Right hindlimb (tissue), 1 donor: ENCODE data around the gene MAD1L1.
"Not testable (repeated sequence)": the region's sequence is repeated elsewhere in the genome, so short reads cannot be mapped to it uniquely, and the experiment has no call there.

Experiments
- DNase-seq: peaks from one replicate; pipeline ENCODE4 v3.0.0-alpha.2; 2018

MAD1L1 gene

DNA sequence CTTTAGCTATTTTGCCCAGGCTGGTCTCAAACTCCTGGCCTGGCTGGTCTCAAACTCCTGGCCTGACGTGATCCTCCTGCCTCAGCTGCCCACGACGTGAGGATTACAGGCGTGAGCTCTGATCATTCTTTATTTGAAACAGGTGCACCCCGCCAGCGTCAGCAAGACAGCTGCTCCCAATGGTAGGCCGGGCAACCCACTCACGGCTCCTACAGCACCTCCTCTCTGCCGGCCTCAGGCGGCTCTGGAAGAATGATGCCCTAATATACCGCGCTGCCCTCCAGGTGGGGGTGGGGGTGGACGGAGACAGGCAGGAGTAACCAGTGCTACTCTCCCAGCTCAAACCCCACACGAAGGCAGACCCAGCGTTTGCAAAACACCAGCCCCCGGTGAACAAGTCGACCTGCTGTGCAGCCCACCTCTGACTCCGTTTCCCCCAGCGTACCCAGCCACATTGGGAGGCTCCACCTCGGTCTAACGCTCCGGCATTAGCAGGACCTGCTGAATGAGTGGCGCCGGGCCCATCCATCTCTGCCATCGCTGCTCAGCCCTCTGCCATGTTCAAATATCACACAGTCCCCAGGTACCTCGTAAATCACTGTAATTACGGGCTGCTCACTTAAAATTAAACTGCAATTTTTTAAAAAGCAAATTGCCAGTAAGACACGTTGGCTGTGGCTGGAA is 414.0 kb downstream of the MAD1L1 start:
- DNase-seq = peak; percentile 63

DNA sequence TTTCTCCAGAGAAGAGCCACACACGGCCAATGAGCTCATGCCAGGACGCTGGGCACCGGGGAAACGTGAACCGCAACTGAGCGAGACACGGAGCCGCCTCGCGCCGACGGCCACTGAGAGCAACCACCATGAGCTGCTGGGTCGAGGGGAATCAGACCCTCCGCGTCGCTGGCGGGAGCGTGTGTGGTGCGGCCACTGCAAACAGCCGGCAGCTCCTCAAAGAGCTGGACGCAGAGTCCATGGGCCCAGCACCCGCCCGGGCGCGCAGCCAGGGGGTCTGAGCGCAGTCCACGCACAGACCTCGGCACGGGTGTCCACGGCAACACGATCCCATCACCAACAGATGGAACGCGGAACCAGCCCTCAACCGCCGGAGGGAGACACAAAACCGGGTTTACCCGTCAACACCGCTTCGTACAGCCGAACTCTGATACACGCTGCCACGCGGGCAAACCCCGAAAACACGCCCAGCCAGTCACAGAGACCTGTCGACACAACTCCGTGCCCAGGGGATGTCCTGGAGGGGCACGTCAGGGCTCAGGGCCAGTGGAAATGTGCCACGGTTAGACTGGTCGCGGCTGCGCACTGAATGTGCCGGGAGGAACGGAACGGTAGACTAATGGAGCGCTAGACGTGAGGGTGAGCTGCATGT is 415.6 kb downstream of the MAD1L1 start:
- no peak for DNase-seq

DNA sequence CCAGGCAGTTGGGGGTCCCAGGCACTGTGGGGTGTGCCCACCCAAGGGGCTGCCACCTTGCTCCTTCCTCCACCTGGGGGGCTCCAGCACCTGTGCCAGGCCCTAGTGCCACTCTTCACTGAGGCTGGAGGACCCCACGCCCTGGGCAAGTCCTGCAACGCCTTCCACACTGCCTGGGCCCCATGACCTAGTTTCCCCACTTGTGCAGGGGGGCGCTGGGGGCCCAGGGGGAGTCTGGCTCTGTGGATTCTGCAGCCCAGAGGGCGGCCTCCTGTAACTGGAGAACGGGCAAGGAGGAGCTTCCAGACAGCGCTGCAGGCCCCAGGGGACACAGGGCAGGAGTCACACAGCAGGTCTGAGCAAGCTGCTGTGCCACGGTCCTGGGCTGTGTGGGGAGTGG is 416.3 kb downstream of the MAD1L1 start:
- not testable (repeated sequence) for DNase-seq

DNA sequence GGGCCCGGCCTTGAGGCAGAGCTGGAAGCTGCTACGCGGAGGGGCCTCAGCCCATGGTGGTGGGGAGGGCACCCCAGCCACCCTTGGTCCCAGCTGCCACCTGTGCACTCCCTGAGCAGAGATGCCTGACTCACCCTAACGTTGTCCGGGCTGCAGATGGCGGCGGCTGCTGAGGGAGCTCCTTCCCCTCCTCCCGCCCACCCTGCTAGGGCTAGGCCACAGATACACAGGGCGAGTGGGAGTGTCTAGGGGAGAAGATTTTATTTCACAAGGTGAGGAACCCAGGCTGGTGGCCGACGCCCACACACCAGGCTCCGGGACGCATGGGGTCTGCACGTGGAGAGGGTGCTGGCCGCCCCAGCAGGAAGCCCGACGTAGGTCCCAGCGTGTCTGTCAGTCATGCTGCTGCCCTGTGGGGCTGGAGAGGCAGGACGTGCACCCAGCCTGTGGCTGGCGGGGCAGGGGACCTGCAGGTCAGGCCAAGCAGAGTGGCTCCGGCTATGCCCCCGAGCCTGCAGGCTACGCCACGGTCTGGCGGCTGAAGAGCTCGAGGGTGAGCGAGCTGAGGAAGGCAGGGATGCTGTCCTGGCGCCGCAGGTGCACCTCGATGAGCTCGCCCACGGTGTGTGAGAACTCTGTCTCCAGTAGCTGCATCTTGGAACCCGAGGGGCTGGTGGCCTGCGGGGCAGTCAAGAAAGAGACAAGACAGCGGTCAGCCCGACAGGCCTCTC is 417.0 kb downstream of the MAD1L1 start:
- not testable (repeated sequence) for DNase-seq

DNA sequence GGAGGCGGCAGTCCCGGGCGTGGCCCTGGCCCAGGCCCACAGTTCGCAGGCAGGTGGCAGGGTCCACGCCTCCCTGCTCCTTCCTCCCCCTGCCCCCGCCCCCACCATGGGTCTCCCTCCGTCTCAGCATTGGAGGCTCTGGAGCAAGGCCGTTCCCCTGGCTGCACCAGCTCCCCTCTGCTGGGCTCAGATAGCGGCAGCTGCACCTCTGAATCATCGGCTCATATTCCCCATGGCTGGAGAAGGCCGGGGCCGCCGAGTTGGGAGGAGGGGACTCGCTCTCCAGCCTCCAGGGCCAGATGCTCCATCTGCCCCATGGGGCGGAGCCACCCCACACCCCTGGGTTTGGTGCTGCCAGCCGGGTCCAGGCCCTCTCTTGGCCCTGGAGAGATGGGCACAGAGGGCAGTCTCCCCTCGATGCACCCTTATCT is 417.7 kb downstream of the MAD1L1 start:
- peak; percentile 75 for DNase-seq

DNA sequence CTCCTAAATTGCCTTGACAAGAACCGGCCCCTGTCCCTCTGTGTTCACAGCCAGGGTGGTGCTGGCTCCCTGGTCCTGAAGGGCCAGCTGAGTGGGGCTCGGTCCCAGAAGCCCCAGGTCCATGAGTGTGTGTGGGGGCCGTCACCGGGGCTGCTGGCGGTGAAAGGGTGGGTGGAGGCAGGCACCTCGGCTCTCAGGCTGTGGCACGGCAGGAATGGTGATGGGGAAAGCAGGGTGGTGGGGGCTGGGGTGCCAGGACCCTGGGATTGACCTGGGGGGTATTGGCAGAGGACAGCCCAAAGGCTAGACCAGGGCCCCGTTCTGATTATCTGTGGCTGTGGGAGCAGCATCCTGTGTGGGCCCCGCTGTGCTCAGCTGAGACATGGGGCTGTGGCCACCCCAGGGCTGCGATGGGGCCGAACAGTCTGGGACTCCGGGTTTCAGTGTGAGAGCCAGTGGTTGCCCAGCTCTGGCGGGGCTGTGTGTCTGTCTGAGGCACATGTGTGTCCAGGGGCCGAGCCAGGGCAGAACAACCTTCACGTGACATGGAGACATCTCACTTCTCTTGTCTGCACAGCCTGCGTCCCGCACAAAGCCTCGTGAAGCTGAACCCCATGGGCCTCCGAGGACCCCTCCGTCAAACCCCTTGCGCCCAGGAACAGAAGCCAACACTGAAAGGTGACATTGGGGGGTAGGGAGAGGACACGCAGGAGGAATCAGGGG is 418.5 kb downstream of the MAD1L1 start:
- DNase-seq = no peak

DNA sequence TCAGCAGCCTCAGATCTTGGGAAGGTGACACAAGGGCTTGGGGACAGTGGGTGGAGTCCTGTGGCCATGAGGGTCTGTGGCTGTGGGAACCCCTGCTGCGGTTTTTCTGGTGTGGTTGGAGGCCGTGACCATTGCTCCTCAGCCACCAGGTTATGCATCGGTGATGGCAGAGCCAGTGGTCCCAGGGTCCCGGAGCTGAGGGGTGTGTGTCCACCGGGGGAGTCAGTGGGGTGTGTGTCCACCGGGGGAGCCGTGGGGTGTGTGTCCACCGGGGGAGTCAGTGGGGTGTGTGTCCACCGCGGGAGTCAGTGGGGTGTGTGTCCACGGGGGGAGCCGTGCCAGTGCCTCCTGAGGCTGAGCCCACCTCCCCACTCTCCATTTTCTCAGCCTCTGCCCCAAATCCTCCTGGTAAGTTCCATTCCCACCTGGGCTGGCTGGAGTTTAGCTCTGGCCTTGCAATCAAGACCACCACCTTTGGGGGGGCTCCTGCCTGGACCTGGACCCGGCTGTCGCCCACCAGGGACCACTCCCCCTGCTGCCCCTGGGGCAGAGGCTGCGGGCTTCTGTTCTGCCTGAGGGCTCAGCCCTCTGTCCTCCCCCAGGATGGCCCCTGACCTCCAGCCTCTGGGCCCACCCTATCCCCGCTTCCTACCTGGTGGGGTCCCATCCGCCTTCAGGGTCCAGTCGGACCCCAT is 419.2 kb downstream of the MAD1L1 start:
- DNase-seq = no peak

DNA sequence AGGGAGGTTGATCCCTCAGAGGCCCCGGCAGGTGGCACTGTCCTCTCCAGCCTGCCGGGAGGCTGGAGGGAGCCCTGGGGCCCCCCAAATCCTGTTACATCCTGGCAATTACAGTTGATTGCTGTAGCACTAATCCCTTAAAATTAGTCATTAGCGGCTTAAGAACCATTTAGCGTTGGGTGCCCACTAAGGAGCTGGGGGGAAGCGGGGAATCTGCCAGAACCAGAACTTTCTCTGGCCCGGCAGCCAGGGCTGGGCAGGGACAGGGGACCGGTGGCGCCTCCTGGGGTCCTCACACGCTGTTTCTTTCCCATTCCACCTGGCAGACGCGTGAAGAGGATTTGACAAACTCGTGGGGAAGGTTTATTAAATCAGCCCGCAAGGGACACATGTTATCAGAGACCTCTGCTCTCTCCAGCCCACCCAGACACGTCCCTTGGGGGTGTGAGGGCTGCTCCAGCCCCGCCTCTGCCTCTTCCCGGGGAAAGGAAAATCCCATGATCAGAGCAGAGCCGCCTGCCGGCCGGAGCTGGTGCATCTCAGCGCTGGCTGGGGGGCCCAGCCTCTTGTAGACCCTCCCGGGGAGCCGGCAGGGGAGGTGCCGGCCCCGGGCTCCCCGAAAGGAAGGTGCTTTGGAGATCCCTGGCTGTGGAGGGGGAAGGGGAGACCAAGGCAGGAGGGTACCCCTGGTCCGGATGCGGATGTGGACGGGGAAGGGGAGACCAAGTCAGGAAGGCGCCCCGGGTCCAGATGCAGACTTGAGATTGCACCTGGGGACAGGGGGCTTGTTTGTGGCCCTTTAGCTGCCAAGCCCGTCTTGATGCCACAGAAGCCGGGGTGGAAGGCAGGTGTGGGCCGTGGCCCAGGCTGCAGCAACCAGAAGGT is 420.0 kb downstream of the MAD1L1 start:
- no peak for DNase-seq

DNA sequence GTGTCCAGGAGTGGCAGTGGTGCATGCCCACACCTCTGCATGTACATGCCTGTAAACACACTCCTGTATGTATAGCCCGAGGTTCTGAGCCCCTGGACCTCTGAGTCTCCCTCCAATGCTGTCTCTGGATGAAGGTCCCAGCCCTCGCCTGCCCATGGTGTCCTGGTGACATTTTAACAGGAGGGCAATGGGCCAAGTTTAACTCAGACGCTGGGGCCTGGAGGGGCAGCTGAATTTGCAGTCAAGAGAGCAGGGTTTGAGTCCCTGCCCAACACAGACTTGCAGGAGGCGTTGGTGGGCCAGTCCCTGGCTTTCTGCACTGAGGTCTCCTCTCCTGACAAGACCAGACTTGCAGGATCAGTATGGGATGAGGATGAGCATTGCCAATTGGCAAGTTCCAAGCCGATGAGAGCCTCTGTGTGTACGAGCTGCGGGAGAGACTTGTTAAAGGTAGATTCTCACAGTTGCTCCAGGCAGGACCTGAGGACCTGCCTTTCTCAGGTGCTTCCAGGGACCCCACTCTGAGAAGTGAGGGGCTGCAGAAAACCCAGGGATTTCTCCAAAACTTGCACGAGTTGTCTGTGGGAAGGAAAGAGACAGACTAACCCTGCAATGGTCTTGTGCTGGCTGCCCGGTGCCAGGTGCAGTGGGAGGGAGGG is 420.8 kb downstream of the MAD1L1 start:
- no peak for DNase-seq

DNA sequence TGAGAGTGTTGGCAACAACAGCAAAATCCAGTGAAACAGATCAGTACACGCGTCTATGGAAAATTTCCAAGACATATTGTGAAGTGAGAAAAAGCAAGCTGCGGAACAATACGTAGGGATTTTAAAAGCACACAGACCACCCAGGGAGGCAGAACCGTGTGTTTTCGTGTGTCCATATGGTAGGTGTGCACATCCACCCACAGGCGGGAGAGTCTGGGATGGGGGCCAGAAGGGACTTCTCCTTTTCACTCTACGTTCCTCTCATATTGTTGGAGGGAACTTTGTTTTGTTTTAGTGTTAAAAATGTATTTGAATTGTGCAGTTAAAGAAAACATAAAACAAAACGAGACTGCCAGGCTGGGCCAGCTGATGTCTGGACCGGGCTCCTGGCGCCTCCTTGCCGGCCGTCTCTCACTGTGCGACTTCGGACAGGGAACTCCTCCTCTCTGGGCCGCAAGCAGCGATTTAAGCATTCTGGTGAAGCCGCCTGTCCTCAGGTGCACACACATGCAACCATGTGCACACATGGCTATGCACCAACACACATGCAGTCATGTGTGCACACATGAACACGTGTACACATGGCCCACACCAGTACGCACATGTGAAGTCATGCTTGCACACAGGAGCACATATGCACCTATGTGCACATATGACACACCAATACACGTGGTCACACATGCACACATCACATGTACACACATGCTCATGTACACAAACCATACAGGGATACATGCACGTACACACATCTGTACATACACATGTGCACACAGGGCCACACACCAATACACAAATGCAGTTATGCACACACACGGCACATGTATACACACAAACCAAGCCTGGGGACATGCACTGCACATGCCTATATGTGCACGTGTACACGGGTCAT is 421.5 kb downstream of the MAD1L1 start:
- DNase-seq = peak; percentile 71

DNA sequence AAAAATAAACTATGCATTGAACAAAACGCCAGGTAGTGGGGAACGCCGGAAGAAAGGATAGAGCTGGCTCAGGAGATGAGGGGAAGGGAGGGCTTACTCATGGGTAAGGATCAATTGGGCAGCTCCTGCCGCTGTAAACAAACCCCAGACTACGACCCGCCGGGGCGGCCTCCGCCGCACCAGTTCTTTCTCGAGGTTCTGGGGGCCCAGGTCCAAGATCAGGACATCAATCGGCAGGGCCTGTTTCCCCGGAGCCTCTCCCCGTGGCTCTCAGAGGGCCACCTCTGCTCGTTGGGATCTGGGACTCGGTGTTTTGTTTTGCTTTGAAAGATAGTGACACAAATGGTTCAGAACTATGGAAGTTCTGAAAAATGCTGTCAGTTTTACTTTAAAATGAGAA is 422.2 kb downstream of the MAD1L1 start:
- no peak for DNase-seq

DNA sequence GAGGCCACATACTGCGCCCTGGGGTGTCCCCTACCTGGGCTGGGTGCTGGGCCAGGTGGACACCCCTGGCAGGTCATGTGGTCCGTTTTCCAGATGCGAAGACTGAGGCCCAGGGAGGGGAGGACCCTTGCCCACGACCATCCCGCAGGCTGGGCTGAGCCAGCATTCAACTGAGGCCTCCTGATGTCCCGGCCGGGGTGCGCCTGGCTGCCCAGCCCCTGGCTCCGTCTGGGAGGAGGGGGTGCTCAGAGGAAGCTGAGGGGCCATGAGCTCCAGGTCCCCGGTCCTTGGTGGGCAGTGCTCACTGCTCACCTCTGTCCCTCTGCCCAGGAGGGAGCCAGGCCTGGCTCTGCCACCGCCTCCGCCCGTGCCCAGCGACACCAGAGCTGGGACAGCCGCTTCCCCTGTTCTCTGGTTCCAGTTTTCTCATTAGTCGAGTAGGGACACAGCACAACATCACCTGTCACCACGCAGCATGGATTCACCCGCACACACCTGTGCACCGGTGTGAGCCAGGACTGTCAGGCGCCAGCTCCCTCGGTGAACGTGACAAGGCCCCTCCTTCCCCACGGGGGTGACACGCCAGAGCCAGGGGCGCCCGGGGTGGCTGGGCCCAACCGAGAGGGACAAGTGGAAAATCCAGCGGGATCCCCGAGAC is 423.0 kb downstream of the MAD1L1 start:
- no peak for DNase-seq

DNA sequence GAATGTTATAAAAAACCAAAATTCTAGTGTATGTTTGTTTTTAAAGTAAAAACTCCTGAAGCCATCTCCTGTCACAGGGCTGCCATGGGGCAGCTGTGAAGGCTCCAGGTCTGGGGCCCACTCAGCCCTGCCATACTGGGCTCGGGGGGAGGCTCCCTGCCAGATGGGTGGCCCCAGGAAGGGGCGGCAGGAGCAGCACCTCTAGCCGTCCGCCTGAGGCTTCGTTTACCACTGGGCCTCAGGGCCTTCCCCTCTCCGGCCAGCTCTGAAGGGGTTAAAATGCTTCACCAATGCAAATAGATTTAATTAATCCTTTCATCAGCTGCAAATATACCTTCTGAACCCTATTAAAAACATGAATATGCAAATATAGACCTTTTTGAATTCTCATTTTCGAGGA is 423.7 kb downstream of the MAD1L1 start:
- no peak for DNase-seq

DNA sequence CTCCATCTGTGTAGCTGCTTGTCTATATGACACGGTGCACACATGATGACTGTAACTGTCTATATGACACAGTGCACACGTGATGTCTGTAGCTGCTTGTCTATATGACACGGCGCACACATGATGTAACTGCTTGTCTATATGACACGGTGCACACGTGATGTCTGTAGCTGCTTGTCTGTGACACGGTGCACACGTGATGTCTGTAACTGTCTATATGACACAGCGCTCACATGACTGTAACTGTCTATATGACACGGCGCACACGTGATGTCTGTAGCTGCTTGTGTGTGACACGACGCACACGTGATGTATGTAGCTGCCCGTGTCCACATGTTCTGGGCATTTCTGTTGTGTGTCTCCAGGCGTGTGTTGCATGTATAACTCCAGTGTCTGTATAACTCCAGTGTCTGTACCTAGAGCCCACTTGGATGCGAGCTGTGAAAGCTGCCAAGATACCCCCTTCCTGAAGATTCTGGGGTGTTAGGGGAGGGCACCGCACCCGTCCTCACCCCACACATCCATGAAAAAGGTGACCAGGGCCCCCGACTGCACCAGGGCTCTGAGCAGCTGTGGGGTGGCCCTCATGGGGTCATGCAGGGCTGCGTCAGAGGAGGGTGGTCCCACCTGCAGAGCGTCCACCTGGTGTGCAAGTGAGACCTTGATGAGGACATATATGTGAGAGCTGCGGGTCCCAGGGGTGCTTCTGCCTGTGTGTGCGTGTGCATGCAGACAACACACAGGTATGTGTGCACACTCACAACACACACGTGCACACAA is 424.7 kb downstream of the MAD1L1 start:
- no peak for DNase-seq

DNA sequence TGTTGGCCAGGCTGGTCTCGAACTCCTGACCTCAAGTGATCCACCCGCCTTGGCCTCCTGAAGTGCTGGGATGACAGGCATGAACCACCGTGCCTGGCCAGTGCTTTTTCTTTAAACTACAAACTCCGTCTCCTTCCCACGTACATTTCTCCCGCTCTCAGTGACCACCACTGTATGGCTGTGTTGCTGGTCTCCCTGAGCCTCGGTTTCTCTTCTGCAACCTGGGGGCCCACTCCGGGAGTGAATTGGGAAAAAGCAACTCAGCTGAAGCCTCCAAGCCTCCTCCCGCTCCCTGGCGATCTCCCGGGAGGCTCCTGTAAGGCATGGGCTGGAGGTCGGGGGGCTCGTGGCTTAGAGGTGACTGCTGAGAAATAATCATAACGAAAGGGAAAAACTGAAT is 426.4 kb downstream of the MAD1L1 start:
- no peak for DNase-seq

DNA sequence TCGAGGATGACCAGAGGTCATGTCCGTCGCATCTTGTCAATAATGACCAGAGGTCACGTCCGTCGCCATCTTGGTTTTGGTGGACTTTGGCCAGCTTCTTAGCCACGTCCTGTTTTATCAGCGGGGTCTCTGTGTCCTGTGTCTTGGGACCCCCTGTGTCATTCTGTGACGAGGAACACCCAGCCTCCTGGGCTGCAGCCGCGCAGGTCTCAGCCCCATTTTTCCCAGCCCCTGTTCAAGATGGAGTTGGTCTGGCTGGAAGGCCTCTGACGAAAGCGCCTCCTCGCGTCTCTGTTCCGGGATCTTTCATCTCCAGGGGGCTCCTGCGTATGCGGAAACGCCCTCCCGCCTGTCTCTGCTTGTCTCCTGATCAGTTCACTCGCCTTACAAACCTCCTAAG is 428.4 kb downstream of the MAD1L1 start:
- DNase-seq = no peak

DNA sequence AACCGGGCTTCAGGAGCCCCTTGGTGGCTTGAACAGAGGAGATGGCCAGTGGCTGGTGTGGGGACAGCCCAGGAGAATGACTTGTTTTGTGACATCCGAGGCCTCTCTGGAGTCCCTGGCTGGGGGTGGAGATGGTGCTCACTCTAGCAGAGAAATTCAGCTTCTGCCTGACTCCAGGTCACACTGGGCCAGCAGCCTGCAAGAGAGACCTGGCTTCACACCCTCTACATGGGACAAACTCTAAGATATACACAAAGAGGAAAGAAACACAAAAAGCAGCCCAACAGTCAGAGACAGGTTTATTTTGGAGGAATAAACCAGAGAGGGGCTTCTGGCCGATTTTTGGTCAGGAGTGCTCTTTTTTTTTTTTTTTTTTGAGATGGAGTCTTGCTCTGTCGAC is 429.8 kb downstream of the MAD1L1 start:
- no peak for DNase-seq

DNA sequence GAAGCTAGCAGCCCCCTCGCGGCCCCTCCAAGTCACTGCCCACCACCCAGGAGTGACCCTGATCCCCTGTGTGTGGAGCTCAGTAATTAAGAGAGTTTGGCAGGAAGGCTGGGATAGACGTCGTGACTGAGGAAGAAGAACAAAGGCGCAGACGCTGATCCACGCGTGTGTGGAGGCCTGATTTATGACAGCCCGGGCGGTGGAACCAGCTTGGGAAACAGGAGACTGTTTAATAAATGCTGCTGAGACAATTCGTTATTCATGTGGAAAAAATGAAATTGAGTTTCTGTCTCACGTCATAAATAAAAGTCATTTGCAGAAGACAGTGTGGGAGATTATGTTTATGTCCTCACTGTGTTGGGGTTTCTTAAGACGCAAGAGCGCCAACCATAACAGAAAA is 431.8 kb downstream of the MAD1L1 start:
- no peak for DNase-seq

DNA sequence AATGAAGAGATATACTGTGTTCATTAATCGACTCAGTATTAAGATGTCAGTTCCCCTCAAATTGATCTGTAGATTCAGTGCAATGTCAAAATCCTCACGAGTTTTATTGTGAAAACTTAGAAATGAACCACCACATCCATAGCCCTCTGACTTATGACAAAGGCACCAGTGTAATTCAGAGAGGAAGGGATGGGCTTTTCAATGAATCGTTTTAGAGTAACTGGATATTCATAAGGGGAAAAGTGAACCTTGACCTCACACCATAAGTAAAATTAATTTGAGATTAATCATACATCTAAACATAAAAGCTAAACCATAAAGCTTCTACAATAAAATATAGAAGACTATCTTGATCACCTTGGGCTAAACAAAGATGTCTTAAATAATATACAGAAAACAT is 434.6 kb downstream of the MAD1L1 start:
- DNase-seq = no peak
